Brain microvascular endothelial cell (primary cell): ENCODE data around the gene SNX3.
"Not testable (repeated sequence)": the region's sequence is repeated elsewhere in the genome, so short reads cannot be mapped to it uniquely, and the experiment has no call there.

Source experiments
- DNase-seq: peaks from one replicate; pipeline ENCODE4 v3.0.0-alpha.2; 2020
- H3K27ac ChIP-seq: fragments of 250-450 bp; sonication (Bioruptor Pico); 2 replicates; pipeline ENCODE4 v1.5.1; 2020; ENCODE audit warnings: mild to moderate bottlenecking, moderate library complexity
- H3K27me3 ChIP-seq: fragments of 250-450 bp; sonication (Bioruptor Pico); replicated peaks from 2 replicates; pipeline ENCODE4 v1.5.1; 2020; ENCODE audit warnings: mild to moderate bottlenecking
- H3K36me3 ChIP-seq: fragments of 250-450 bp; sonication (Bioruptor Pico); replicated peaks from 2 replicates; pipeline ENCODE4 v1.5.1; 2020; ENCODE audit warnings: mild to moderate bottlenecking
- H3K4me3 ChIP-seq: 2 replicates; pipeline ENCODE4 v1.5.1; 2011; ENCODE audit warnings: low read depth, mild to moderate bottlenecking, control low read depth, low read length, moderate library complexity
- CTCF ChIP-seq: IDR thresholded peaks from 2 replicates; pipeline ENCODE4 v1.5.1; 2011; ENCODE audit warnings: low read depth, mild to moderate bottlenecking, moderate library complexity, low read length, control low read depth, inconsistent platforms; ENCODE audit errors: missing control alignments
- in situ Hi-C: cut with HindIII; loops from 2 replicates; pipeline ENCODE4 v1.10.0; 2017; ENCODE audit warnings: low sequenced_read_pairs, low pct_ligation_motif_present

The SNX3 gene

GRCh38 chr6:108274546-108274945 lies 13.7 kb upstream of the SNX3 start:
- DNase-seq = no peak
- TF ChIP-seq CTCF = no peak
- Histone ChIP-seq H3K27me3 (no peaks in the 10 kb centered on the region), H3K4me3 (no peak overlapping the region), H3K36me3 (no peaks in the 10 kb centered on the region), H3K27ac (no peak overlapping the region)
- in situ Hi-C loops = no loop called here

- H3K27ac ChIP-seq, H3K4me3 ChIP-seq, in situ Hi-C loops, DNase-seq, H3K27me3 ChIP-seq, H3K36me3 ChIP-seq: not testable (repeated sequence)
Observed at GRCh38 chr6:108269955-108270354, 9.1 kb upstream of the SNX3 start.

DNA sequence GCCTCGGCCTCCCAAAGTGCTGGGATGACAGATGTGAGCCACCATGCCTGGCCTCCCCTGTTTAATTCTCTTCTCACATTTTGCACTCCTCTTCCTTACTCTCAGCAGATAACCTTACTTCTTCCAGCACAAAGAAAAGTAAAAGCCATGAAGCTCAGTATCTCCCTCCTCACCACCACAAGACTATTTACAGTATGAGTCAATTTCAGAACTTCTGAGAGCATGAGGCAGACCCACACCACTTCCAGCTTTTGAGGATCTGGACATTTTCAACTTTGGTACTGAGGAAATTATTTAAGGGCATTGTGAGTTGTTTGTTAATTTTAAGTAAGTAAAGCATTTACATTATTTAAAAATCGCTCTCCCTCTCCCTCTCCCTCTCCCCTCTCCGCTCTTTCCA lies 8.0 kb upstream of the SNX3 start:
- no peak overlapping the region for H3K27ac ChIP-seq

DNA sequence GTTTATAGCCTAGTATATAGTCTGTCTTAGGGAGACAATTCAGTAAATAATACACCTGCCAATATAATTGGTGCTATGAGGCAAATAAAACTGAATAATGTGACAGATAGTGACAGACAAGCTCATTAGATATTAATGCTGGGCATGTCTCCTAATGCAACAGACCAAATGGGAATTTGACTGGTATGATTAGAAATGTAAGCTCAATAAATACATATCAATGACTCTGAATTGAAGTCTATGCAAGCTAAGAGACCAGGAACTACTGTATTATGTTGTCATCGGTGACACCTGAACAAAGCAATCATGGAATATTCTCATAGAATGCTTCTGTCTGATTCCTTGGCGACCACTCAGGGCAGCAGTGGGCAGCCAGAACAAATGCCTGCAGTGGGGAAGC lies 2.5 kb upstream of the SNX3 start:
- no peak overlapping the region for H3K4me3 ChIP-seq
- no peak for TF ChIP-seq CTCF
- in situ Hi-C loops = no loop called here
- DNase-seq = no peak
- H3K36me3 ChIP-seq = no peaks in the 10 kb centered on the region
- no peaks in the 10 kb centered on the region for H3K27me3 ChIP-seq
- H3K27ac ChIP-seq = no peak overlapping the region

More for the DNA sequence above, 8.0 kb upstream of the SNX3 start:
- no peaks in the 10 kb centered on the region for H3K36me3 ChIP-seq
- DNase-seq = peak; percentile 1
- in situ Hi-C loops = no loop called here
- H3K27me3 ChIP-seq = no peaks in the 10 kb centered on the region
- no peak overlapping the region for H3K4me3 ChIP-seq
- no peak for TF ChIP-seq CTCF

DNA sequence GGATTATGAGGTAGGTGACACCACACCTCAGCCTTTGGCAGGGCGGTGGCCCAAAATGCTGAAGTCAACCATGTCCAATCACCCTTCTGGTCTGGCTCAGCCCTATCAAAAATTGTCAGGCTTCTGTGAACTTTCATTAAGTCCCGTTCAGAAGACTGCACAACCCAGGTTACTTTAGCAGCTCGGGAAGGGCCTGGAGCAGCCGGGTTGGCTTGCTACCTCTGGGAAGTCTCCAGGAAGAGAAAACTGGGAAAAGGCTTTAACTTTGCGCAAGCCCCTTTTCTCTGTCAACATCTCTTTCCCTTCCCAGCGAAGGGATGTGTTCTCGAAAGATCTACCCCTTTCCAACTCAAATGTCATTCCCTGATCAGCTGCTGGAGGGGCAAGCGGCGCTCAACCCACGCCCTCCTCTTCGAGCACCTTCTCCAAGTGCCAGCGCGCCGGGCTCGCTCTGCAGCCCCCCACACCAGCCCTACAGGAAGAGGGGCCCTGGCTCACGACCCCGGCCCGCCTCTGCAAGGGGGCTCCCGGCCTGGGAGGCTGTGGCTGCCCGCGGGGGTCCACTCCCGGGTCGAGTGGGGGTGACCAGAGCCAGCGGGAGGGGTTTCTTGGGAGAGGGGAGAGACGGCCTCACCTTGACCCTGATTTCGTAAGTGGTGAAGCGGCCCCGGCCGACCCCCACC lies 573 bp downstream of the SNX3 start:
- DNase-seq = peak; percentile 16
- Histone ChIP-seq H3K4me3 (peak overlapping the region; percentile 95), H3K27ac (peak overlapping the region; percentile 83), H3K36me3 (no peaks in the 10 kb centered on the region), H3K27me3 (no peaks in the 10 kb centered on the region)
- TF ChIP-seq CTCF = no peak
- in situ Hi-C loops = no loop called here

DNA sequence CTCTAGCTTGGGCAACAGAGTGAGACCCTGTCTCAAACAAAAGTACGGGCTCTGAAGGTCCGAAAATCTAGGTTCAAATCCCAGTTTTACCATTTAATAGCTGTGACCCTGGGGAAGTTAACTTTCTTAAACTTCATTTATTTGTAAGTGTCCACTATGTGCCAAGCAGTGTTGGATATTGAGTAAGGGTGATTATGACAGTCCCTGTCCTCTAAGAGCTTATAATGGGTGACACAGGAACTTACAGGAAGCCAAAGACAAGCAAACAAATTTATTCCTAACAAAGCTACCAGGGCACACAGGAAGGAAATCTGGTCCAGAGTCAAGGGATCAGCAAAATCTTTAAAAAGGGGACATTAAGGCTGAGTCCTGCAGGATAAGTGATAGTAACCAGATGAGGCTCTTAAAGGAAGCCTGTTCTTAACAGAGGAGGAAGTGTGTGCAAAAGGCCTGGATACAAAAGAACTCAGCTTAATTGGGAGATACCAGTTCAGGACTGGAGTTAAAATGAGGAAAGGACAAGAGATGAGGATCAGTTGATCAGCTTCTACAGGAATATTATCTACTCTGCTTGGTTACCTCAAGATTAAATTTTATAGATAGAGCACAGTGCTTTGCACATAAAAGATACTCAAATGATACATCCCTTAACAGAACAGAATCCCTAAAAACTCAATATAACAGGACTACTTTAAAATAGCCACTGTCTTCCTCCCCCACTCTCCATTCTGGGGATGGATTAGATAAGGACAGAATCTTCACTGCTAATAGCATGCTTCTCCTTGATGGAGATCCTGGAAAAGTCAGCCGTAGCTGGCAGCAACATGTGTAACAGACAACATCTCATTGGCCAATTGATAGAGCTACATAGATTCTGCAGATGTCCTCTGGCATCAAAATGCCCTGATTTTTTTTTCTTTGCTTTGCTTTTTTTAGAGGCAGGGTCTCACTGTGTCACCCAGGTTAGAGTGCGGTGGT lies 6.1 kb downstream of the SNX3 start:
- Histone ChIP-seq H3K4me3 (no peak overlapping the region), H3K27ac (no peak overlapping the region), H3K36me3 (no peaks in the 10 kb centered on the region), H3K27me3 (no peaks in the 10 kb centered on the region)
- in situ Hi-C loops = no loop called here
- no peak for TF ChIP-seq CTCF
- no peak for DNase-seq
